Measurements from ENCODE around the gene SNORC.

GRCh38 chr2:232871418-232871834, 1.4 kb downstream of the SNORC start:
- TF ChIP-seq CTCF (IDR thresholded peaks at IDR 0.05; ENCODE audit: low read depth, low read length, poor library complexity, severe bottlenecking): no peak
- TF ChIP-seq EZH2phosphoT487 (IDR thresholded peaks at IDR 0.05; ENCODE audit: borderline replicate concordance, low read length): no peak

Data from DOHH2 (cell line).